T-helper 2 cell treated with Interferon-gamma antibody and Interleukin-4, amounts not matched to agents 5 μg/mL and 100 μg/mL, for 36 hours (primary cell): Measurements from ENCODE around the gene KIF3A.
A peak's percentile ranks its signal among the peaks of the same experiment; 100 is the strongest.

Experiments
- DNase-seq: peaks from one replicate; pipeline ENCODE4 v3.0.0; 2021; ENCODE audit warnings: low spot score
- H3K27ac Mint-ChIP-seq: one replicate; pipeline ENCODE4 v1.8.0; 2021; ENCODE audit warnings: mild to moderate bottlenecking, mixed read lengths
- H3K27me3 Mint-ChIP-seq: one replicate; pipeline ENCODE4 v1.8.0; 2021; ENCODE audit warnings: low read depth, mixed read lengths
- H3K36me3 Mint-ChIP-seq: one replicate; pipeline ENCODE4 v1.8.0; 2021; ENCODE audit warnings: low read depth, mixed read lengths
- H3K4me1 Mint-ChIP-seq: one replicate; pipeline ENCODE4 v1.8.0; 2021; ENCODE audit warnings: low read depth, mixed read lengths
- H3K4me3 Mint-ChIP-seq: one replicate; pipeline ENCODE4 v1.8.0; 2022; ENCODE audit warnings: mild to moderate bottlenecking, moderate library complexity, mixed read lengths
- H3K9me3 Mint-ChIP-seq: one replicate; pipeline ENCODE4 v1.8.0; 2021; ENCODE audit warnings: mixed read lengths

The KIF3A gene

DNA sequence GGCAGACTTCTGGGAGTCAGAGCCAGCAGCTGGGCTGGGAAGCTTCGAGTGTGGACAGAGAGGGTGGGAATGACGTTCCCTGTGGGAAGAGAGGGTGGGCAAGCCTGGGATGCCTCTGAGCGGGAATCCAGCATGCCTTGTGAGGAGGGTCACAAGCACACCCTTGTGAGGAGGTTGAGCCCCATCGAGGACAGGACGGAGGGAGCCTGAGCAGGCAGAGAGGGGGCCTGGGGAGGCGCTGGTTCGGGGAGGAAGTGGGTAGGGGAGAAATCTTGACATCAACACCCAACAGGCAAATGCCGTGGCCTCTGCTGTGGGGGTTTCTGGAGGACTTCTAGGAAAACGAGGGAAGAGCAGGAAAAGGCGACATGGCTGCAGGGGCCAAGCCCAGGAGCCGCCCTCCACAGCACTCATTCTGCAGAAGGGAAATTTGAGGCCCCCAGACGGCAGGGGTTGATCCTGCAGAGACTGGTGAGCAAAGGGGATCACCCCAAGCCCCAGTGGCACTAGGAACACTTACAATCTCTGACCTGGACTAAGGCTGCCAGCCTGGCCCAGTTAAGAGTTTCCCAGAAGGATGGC is 80.5 kb downstream of the KIF3A start:
- Mint-ChIP-seq H3K27ac (no peak overlapping the region), H3K9me3 (no peaks in the 10 kb centered on the region), H3K4me3 (peak overlapping the region; percentile 57), H3K36me3 (no peaks in the 10 kb centered on the region), H3K27me3 (peaks cover 20% of the 10 kb centered on the region), H3K4me1 (peaks cover 30% of the 10 kb centered on the region)
- no peak for DNase-seq

DNA sequence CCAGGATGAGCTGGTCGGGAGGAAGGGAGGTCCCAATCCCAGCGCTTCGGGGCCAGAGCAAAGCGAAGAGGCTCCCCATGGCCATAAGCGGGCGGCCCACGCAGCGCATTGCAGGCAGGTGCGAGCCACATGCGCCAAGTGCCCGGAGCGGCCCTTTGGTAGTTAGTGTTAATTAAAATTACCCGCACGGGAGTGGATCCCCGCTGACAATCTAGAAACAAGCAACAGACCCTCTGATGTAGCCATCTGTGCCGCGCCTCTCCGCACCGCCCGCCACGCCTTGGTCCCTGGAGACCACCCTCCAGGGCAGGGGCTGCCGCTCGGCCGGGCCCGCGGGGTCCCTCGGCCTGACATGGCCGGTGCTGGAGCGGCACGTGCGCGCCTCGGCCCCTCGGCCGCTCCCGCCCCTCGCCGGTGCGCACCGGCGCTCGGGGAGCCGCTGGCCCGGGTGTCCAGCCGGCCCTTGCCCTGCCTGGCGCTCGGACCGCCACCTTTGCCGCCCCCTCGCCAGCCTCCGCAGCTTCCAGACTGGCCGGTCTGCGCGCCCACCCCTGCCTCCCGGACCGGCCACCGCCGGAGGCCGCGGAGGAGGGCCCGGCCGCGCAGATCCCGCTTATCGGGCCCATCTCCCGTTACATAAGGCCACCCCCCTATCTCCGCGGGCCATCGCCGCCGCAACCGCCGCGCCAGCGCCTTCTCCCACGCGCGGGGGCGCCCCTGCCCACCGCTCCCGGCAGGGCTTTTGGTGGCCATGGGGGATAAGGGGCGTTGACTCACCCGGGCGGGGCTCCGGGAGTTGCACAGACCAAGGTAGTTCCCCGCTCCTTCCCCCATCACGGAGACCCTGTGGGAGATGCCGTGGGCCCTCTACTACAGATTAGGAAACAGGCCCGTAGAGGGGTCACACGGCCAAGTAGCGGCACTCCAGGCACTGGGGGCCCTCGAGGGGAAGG is 81.2 kb downstream of the KIF3A start:
- peaks cover 29% of the 10 kb centered on the region for H3K4me1 Mint-ChIP-seq

DNA sequence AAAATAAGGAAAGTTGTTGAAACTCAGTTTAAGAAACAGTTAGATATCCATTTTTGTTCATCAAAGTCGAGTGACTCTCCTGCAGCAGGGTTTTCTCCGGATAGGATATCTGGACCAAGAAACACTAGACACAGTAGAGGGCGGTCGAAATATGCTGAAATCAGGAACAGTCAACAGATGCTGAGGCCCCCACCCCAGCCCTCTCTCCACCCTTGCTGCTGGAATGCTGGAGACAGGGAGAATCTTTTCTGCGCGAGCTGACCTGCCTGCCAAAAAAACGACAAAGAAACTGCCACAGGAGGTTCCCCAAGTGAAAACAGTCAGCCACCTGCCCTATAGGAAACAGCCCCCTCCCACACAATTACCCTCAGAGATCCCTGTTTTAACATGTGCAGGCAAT is 83.6 kb downstream of the KIF3A start:
- no peak for DNase-seq
- Mint-ChIP-seq H3K27me3 (peaks cover 20% of the 10 kb centered on the region), H3K27ac (no peak overlapping the region), H3K9me3 (peaks cover under 1% of the 10 kb centered on the region), H3K4me3 (no peak overlapping the region), H3K36me3 (no peaks in the 10 kb centered on the region), H3K4me1 (peaks cover 22% of the 10 kb centered on the region)

More for the DNA sequence above, 81.2 kb downstream of the KIF3A start:
- H3K27ac Mint-ChIP-seq: no peak overlapping the region
- H3K9me3 Mint-ChIP-seq: no peaks in the 10 kb centered on the region
- peak overlapping the region; percentile 57 for H3K4me3 Mint-ChIP-seq
- DNase-seq: peak; percentile 78
- H3K27me3 Mint-ChIP-seq: peaks cover 20% of the 10 kb centered on the region
- H3K36me3 Mint-ChIP-seq: no peaks in the 10 kb centered on the region

DNA sequence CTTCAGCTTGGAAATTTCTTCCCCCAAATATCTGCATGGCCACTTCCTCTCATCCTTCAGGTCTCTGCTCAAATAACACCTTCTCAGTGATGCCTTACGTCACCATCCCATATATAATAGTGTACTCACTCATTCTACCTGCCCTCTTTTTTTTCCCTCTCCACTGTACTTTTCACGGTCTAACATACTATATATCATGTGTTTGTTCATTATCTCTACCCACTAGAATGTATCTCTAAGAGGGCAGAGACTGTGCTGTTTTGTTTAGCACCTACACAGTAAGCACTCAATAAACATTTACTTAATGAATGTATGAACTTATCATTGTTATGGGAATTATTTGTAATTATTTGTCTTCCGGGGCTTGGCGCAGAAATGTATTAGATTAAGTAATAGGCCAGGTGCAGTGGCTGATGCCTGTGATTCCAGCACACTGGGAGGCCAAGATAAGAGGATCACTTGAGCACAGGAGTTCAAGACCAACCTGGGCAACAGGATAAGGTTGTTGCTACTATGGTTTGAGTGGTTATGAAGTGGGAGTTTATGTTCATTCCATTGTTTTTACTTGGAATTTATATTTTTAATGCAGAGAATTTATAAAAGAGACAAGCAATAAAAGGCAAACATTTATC is 85.4 kb downstream of the KIF3A start:
- peaks cover 11% of the 10 kb centered on the region for H3K9me3 Mint-ChIP-seq
- H3K27me3 Mint-ChIP-seq: peaks cover 19% of the 10 kb centered on the region
- H3K36me3 Mint-ChIP-seq: peaks cover 11% of the 10 kb centered on the region
- H3K4me3 Mint-ChIP-seq: no peak overlapping the region
- H3K4me1 Mint-ChIP-seq: peaks cover 7% of the 10 kb centered on the region
- DNase-seq: no peak
- H3K27ac Mint-ChIP-seq: no peak overlapping the region

DNA sequence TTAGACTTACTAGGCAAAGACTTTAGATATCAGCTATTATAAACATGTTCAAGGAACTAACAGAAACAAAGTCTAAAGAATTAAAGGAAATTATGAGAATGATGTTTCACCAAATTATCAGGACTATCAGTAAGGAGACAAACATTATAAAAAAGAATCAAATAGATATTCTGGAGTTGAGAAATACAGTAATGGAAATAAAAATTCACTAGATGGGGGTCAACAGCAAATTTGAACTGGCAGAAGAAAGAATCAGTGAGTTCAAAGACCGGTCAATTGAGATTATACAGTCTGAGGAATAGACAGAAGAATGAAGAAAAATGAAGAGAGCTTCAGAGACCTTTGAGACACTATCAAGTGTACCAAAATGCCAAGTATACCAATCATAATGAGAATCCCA is 89.0 kb downstream of the KIF3A start:
- H3K27me3 Mint-ChIP-seq: peaks cover under 1% of the 10 kb centered on the region
- H3K9me3 Mint-ChIP-seq: peaks cover 11% of the 10 kb centered on the region
- H3K36me3 Mint-ChIP-seq: peaks cover 29% of the 10 kb centered on the region
- no peak overlapping the region for H3K27ac Mint-ChIP-seq
- H3K4me3 Mint-ChIP-seq: no peak overlapping the region
- DNase-seq: no peak
- peaks cover 2% of the 10 kb centered on the region for H3K4me1 Mint-ChIP-seq

DNA sequence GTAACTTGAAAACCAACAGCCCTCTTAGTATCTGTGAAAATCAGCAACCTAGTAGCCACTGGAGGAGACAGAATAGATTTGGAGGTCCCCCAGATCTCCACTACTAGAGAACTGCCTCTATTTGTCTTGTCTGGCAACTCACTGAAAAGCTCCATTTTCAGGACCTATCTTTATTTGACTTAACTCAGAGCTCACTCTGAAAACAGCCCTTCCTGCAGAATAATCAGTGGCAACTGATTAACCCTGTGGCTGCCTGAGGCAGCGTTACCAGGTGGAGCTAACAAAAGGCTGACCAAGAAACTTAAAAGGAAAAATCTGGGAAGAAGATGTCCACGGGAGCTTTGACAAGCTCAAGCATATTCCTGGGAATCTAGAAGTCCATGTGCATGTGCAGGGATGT is 89.9 kb downstream of the KIF3A start:
- DNase-seq: no peak
- no peak overlapping the region for H3K27ac Mint-ChIP-seq
- H3K4me1 Mint-ChIP-seq: peaks cover 9% of the 10 kb centered on the region
- no peak overlapping the region for H3K4me3 Mint-ChIP-seq
- no peaks in the 10 kb centered on the region for H3K27me3 Mint-ChIP-seq
- H3K36me3 Mint-ChIP-seq: peaks cover 38% of the 10 kb centered on the region
- peaks cover 11% of the 10 kb centered on the region for H3K9me3 Mint-ChIP-seq

DNA sequence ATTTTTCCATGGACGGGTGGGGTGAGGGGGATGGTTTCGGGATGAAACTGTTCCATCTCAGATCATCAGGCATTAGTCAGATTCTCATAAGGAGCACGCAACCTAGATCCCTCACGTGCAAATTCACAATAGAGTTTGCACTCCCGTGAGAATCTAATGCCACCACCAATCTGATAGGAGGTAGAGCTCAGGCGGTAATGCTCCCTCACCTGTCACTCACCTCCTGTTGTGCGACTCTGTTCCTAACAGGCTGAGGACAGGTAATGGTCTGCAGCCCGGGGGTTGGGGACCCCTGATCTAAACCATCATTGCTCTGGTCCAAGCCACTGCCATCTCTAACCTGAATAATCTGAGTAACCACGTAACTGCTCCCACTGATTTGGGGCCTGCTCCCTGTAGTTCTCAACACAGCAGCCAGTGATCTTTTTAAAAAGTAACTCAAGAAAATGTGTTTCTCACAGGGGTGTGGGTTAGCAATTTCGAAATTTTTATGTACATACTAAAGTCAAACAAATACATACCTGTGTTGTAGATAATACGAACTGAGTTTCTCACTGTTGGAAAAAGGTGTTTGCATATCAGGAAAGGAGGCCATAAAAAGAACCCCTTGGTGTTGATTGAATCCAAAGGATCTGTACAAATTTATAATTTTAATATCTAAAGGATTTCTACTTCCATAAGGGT is 90.6 kb downstream of the KIF3A start:
- Mint-ChIP-seq H3K4me3 (no peak overlapping the region), H3K27me3 (no peaks in the 10 kb centered on the region), H3K27ac (no peak overlapping the region), H3K9me3 (peaks cover 11% of the 10 kb centered on the region), H3K4me1 (peaks cover 15% of the 10 kb centered on the region), H3K36me3 (peaks cover 45% of the 10 kb centered on the region)
- DNase-seq: no peak

DNA sequence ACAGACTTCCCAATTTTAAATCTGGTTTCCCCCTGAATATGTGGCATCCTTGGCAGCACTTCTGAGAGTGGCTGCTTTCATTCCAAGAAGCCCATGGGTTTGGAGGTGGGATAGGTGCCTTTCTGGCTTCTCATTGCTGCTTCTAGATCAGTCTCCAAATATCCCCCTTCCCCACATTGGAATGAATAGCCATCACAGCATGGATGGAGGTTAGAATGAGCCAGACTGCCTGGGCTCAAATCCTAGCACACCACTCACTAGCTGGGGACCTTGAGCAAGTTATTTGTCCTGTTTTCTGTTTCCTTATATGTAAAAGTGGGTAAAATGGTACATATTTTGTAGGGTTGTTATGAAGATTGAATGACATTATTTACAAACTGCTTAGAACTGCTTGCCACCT is 93.2 kb downstream of the KIF3A start:
- Mint-ChIP-seq H3K9me3 (peaks cover 11% of the 10 kb centered on the region), H3K4me1 (peaks cover 38% of the 10 kb centered on the region), H3K27ac (no peak overlapping the region), H3K4me3 (no peak overlapping the region), H3K27me3 (no peaks in the 10 kb centered on the region), H3K36me3 (peaks cover 63% of the 10 kb centered on the region)
- no peak for DNase-seq
